PC-9 (cell line): ENCODE data around the gene AGPAT3. TPM values are rescaled to one million over a fixed set of nuclear protein-coding genes. Genes with fewer than 3 reads are reported as not detected.

Source experiments
- BruUV-seq: library from RNA; stranded (reverse); fragments of 400-500 nt; replicated peaks from 2 replicates; lab custom pipeline; 2021; lab: Mats Ljungman, UMichigan
- CTCF ChIA-PET: fragments of 300-600 bp; sonication (Branson Sonifier 250); formaldehyde crosslinking; loops from one replicate; lab custom pipeline; 2022; ENCODE audit warnings: antibody characterized with exemption; lab: Charles Lee
- POLR2A ChIA-PET: fragments of 300-600 bp; sonication (Branson Sonifier 250); formaldehyde crosslinking; loops from one replicate; lab custom pipeline; 2022; ENCODE audit warnings: antibody characterized with exemption; ENCODE audit not compliant: unreplicated experiment; lab: Charles Lee
- DNase-seq, 2 experiments: peaks; one replicate each; pipeline versions ENCODE4 v3.0.0 to v3.0.0-alpha.2; 2015 to 2022; ENCODE audit warnings: mixed read lengths in 1 of 2
- H2AFZ ChIP-seq: fragments of 200-600 bp; sonication (generic); 2 replicates; pipeline ENCODE4 v1.8.1; 2017; ENCODE audit warnings: antibody characterized with exemption
- H3F3A ChIP-seq: fragments of 200-600 bp; sonication (generic); 2 replicates; pipeline ENCODE4 v1.8.1; 2017; ENCODE audit warnings: antibody characterized with exemption, mild to moderate bottlenecking, low read depth; ENCODE audit not compliant: insufficient read depth
- H3K27ac ChIP-seq: fragments of 200-600 bp; sonication (generic); 2 replicates; pipeline ENCODE4 v1.6.1; 2016; ENCODE audit warnings: mixed run types
- H3K27me3 ChIP-seq: fragments of 200-600 bp; sonication (generic); 2 replicates; pipeline ENCODE4 v1.6.1; 2016; ENCODE audit warnings: low read depth, mixed run types; ENCODE audit not compliant: insufficient read depth
- H3K36me3 ChIP-seq: fragments of 200-600 bp; sonication (generic); 2 replicates; pipeline ENCODE4 v1.6.1; 2016; ENCODE audit warnings: low read depth, mixed run types
- H3K4me1 ChIP-seq: fragments of 200-600 bp; sonication (generic); replicated peaks from 2 replicates; pipeline ENCODE4 v1.6.1; 2016; ENCODE audit warnings: mixed run types; ENCODE audit not compliant: insufficient read depth
- H3K4me2 ChIP-seq: fragments of 200-600 bp; sonication (generic); 2 replicates; pipeline ENCODE4 v1.6.1; 2017; ENCODE audit warnings: mixed run types
- H3K4me3 ChIP-seq: fragments of 200-600 bp; sonication (generic); 2 replicates; pipeline ENCODE4 v1.6.1; 2016; ENCODE audit warnings: mixed run types
- H3K79me2 ChIP-seq: fragments of 200-600 bp; sonication (generic); 2 replicates; pipeline ENCODE4 v1.6.1; 2017; ENCODE audit warnings: low read depth, mixed run types
- H3K9me2 ChIP-seq: fragments of 200-600 bp; sonication (generic); 2 replicates; pipeline ENCODE4 v1.8.1; 2017; ENCODE audit warnings: mild to moderate bottlenecking; ENCODE audit not compliant: insufficient read depth
- H3K9me3 ChIP-seq: fragments of 200-600 bp; sonication (generic); 2 replicates; pipeline ENCODE4 v1.8.1; 2016; ENCODE audit warnings: low read depth; ENCODE audit not compliant: insufficient read depth
- H4K20me1 ChIP-seq: fragments of 200-600 bp; sonication (generic); 2 replicates; pipeline ENCODE4 v1.8.1; 2017; ENCODE audit not compliant: insufficient read depth
- EZH2 ChIP-seq: fragments of 200-600 bp; sonication (generic); IDR thresholded peaks from 2 replicates; pipeline ENCODE4 v1.8.0; 2017; ENCODE audit warnings: antibody characterized with exemption, low read depth
- intact Hi-C: fragments of 100-400 bp; cut with micrococcal nuclease; formaldehyde crosslinking; loops from one replicate; pipeline ENCODE4 v1.10.0; 2022; ENCODE audit not compliant: unreplicated experiment
- total RNA-seq: library from RNA; stranded (reverse); gene quantifications from 2 replicates; pipeline ENCODE4 v1.2.3, GENCODE V29; 2021
- TF ChIP-seq, protein P1 (sequence below): fragments of 200-600 bp; sonication (generic); conservative IDR thresholded peaks from 2 replicates; pipeline ENCODE4 v1.6.1; 2017; ENCODE audit warnings: mixed run types, antibody characterized with exemption, mild to moderate bottlenecking, moderate library complexity

The AGPAT3 gene
- total RNA-seq, 1 experiment from 2014 or later = 39.0 TPM

DNA sequence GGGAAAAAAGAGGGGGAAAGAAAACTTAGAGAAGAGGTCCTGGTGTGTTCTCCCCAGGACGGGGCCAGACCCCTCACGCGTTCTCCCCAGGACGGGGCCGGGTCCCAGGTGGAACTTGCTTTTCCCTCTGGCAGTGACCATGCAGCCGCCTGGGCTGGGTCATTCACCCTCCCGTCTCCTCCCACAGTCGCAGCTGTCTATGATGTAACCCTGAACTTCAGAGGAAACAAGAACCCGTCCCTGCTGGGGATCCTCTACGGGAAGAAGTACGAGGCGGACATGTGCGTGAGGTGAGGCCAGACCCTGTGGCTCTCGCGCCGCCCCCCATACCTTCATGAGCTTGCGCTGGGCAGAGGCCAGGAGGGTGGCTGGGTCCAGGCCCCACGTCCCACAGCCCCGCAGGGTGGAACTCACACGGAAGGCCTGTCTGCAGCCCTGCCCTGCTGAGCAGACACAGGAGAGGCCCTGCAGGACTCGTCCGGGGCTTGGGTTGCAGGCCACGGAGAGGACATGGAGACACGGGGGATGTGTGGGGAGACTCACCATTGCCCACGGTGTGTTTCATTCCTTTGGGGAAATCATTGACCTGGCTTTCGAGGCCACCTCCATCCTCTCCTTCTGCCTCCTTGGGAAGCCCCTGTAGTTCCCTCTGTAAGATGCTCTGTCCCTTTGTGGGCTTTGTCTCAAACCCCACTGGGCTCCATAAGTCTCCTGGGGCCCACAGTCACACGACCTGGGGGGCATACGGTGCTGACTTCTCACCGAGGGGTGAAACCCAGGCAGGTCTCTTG, 106.4 kb downstream of the AGPAT3 start:
- intact Hi-C loops = no loop called here
- no peaks in the 10 kb centered on the region for H3K27me3 ChIP-seq
- DNase-seq = no peak
- ChIA-PET CTCF (no interaction called here), POLR2A (no interaction called here)
- TF ChIP-seq, protein P1, sequence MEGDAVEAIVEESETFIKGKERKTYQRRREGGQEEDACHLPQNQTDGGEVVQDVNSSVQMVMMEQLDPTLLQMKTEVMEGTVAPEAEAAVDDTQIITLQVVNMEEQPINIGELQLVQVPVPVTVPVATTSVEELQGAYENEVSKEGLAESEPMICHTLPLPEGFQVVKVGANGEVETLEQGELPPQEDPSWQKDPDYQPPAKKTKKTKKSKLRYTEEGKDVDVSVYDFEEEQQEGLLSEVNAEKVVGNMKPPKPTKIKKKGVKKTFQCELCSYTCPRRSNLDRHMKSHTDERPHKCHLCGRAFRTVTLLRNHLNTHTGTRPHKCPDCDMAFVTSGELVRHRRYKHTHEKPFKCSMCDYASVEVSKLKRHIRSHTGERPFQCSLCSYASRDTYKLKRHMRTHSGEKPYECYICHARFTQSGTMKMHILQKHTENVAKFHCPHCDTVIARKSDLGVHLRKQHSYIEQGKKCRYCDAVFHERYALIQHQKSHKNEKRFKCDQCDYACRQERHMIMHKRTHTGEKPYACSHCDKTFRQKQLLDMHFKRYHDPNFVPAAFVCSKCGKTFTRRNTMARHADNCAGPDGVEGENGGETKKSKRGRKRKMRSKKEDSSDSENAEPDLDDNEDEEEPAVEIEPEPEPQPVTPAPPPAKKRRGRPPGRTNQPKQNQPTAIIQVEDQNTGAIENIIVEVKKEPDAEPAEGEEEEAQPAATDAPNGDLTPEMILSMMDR = no peak
- TF ChIP-seq EZH2 = no peak
- H3K4me1 ChIP-seq = no peaks in the 10 kb centered on the region
- no peaks in the 10 kb centered on the region for H3K79me2 ChIP-seq
- no peak overlapping the region for H3K4me3 ChIP-seq
- no peak overlapping the region for H2AFZ ChIP-seq
- H3K36me3 ChIP-seq = no peaks in the 10 kb centered on the region
- peaks cover 3% of the 10 kb centered on the region; the same call in 1 of the 2 replicates for H3F3A ChIP-seq
- no TSS peak for BruUV-seq
- no peaks in the 10 kb centered on the region for H3K9me3 ChIP-seq
- H4K20me1 ChIP-seq = no peaks in the 10 kb centered on the region
- H3K9me2 ChIP-seq = no peaks in the 10 kb centered on the region
- no peak overlapping the region for H3K4me2 ChIP-seq
- no peak overlapping the region for H3K27ac ChIP-seq

DNA sequence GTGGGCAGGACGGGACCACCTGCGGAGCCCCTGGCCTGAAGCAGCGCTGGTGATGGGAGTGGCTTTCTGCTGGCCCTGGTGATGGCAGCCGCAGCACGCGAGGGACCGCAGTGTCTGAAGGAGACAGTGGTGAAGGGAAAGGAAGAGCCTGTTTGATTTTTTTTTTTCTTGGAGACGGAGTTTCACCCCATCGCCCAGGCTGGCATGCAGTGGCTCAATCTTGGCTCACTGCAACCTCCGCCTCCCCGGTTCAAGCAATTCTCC, 106.9 kb downstream of the AGPAT3 start:
- no peak for DNase-seq
- TF ChIP-seq, protein P1 = no peak
- TF ChIP-seq EZH2 = no peak
- Histone ChIP-seq H3K4me3 (no peak overlapping the region), H3K4me1 (no peaks in the 10 kb centered on the region), H4K20me1 (no peaks in the 10 kb centered on the region), H3F3A (peaks cover 3% of the 10 kb centered on the region; the same call in 1 of the 2 replicates), H3K27me3 (no peaks in the 10 kb centered on the region), H3K9me2 (no peaks in the 10 kb centered on the region), H3K27ac (no peak overlapping the region), H3K79me2 (no peaks in the 10 kb centered on the region), H3K36me3 (no peaks in the 10 kb centered on the region), H3K4me2 (no peak overlapping the region), H3K9me3 (no peaks in the 10 kb centered on the region), H2AFZ (no peak overlapping the region)
- ChIA-PET POLR2A (no interaction called here), CTCF (no interaction called here)
- intact Hi-C loops = no loop called here
- no TSS peak for BruUV-seq

DNA sequence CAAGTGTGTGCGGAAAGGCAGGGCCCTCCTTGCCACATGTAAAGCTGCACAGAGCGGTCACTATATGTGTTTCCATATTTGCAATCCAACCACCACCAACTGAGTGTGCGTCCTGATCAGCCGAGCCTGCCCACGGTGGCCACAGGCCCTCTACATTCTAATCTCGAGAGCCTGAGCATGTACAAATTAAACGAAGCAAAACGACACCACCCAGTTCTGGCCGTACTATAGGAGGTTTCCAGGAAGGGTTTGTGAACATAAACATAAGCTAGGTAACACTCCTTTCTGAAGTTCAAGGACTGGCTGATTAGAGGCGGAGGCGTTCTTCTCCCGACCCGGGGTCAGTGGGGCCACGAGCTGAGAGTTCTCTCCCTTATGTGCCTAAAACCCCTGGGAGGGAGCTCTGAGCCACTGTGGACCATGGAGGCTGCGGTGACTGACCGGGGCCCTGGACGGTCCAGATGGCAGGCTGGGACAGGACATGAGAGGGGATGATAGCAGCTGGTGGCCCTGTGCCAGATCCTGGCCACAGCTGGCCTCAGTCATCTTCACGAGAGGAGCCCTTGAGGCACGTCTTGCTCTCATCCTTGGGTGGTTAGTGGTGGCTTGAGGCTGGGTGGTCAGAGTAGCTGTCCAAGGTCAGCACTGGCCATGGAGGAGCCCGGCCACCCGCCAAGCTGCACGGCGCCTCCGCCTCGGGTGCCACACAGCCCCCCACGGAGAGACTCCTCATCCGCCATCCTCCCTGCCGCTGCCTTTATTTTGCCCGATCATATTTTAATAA, 108.0 kb downstream of the AGPAT3 start:
- H3K79me2 ChIP-seq = no peaks in the 10 kb centered on the region
- BruUV-seq = no TSS peak

More for the DNA sequence above, 108.0 kb downstream of the AGPAT3 start:
- ChIA-PET CTCF (no interaction called here), POLR2A (interaction anchor here (0.6 kb wide), 1 partner anchor 19 kb away, joined by 3 read pairs; no protein-coding TSS in a partner anchor)
- TF ChIP-seq, protein P1 = no peak
- no peak for TF ChIP-seq EZH2
- no peaks in the 10 kb centered on the region for H3K27me3 ChIP-seq
- no peaks in the 10 kb centered on the region for H4K20me1 ChIP-seq
- H3K4me1 ChIP-seq = no peaks in the 10 kb centered on the region
- no peaks in the 10 kb centered on the region for H3K9me3 ChIP-seq
- no peaks in the 10 kb centered on the region for H3K36me3 ChIP-seq
- peaks cover 3% of the 10 kb centered on the region; the same call in 1 of the 2 replicates for H3F3A ChIP-seq
- no peak overlapping the region for H3K4me2 ChIP-seq
- H3K27ac ChIP-seq = no peak overlapping the region
- intact Hi-C loops = no loop called here
- H3K9me2 ChIP-seq = no peaks in the 10 kb centered on the region
- no peak overlapping the region for H3K4me3 ChIP-seq
- DNase-seq = no peak
- H2AFZ ChIP-seq = no peak overlapping the region
